OCI-LY3 (cell line): ENCODE data around the gene SPOCK3.

ENCODE experiments used
- EZH2phosphoT487 ChIP-seq: fragments of 200-600 bp; shearing (Covaris generic); IDR thresholded peaks from 2 replicates; pipeline ENCODE4 v1.6.1; 2018; ENCODE audit warnings: antibody characterized with exemption, mixed run types, low read depth
- TF ChIP-seq, protein P1 (sequence below): fragments of 200-600, 300-600 bp; sonication (generic); IDR thresholded peaks from 2 replicates; pipeline ENCODE4 v1.5.1; 2014; ENCODE audit warnings: antibody characterized with exemption, low read length, low read depth

DNA sequence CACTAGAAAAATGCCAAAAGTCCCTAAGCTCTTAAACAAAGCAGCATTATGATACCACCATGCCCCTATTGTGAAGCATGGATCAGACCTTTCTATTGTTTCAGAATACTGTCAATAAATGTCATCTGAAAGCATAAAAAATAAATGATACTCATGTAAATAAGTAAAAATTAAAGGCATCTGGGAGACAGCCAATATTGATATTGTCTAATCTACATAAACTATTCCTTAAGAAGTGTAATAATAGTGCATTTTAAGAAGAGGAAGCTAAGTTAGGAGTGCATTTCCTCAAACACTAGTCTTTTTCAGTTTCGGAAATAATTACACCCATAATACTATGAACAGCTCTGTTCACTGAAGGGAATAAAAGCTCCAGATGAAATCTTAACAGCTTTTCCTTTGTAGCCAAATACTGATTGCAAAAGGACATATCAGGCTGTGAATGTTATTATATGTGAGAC, 181.6 kb downstream of the SPOCK3 start:
- TF ChIP-seq, protein P1, sequence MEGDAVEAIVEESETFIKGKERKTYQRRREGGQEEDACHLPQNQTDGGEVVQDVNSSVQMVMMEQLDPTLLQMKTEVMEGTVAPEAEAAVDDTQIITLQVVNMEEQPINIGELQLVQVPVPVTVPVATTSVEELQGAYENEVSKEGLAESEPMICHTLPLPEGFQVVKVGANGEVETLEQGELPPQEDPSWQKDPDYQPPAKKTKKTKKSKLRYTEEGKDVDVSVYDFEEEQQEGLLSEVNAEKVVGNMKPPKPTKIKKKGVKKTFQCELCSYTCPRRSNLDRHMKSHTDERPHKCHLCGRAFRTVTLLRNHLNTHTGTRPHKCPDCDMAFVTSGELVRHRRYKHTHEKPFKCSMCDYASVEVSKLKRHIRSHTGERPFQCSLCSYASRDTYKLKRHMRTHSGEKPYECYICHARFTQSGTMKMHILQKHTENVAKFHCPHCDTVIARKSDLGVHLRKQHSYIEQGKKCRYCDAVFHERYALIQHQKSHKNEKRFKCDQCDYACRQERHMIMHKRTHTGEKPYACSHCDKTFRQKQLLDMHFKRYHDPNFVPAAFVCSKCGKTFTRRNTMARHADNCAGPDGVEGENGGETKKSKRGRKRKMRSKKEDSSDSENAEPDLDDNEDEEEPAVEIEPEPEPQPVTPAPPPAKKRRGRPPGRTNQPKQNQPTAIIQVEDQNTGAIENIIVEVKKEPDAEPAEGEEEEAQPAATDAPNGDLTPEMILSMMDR: no peak
- no peak for TF ChIP-seq EZH2phosphoT487
